SU-DHL-6 (cell line): ENCODE measurements around the gene ZNF423.

Source experiments
- H2AFZ ChIP-seq: fragments of 200-600 bp; sonication (generic); 2 replicates; pipeline ENCODE4 v1.6.1; 2014; ENCODE audit warnings: low read depth, mild to moderate bottlenecking, moderate library complexity, mixed read lengths, antibody characterized with exemption, low read length; ENCODE audit not compliant: severe bottlenecking
- H3F3A ChIP-seq: fragments of 200-600 bp; shearing (Covaris generic); 2 replicates; pipeline ENCODE4 v1.6.0; 2016; ENCODE audit warnings: antibody characterized with exemption, mild to moderate bottlenecking; ENCODE audit not compliant: insufficient read depth
- H3K27ac ChIP-seq: fragments of 200-600 bp; sonication (generic); 2 replicates; pipeline ENCODE4 v1.5.1; 2016; ENCODE audit warnings: low read depth, mild to moderate bottlenecking, low read length, moderate library complexity, mixed read lengths
- H3K27me3 ChIP-seq: fragments of 200-600 bp; sonication (generic), shearing (Covaris generic); 2 replicates; pipeline ENCODE4 v1.6.0; 2014; ENCODE audit warnings: mild to moderate bottlenecking, low read length
- H3K36me3 ChIP-seq: fragments of 200-600 bp; sonication (generic); 2 replicates; pipeline ENCODE4 v1.6.1; 2014; ENCODE audit warnings: mild to moderate bottlenecking, low read length, mixed read lengths
- H3K4me2 ChIP-seq: fragments of 300-600, 200-600 bp; shearing (Covaris generic), sonication (generic); 2 replicates; pipeline ENCODE4 v1.6.0; 2014; ENCODE audit warnings: low read length, low read depth, mild to moderate bottlenecking; ENCODE audit not compliant: poor library complexity, severe bottlenecking
- H3K4me3 ChIP-seq: fragments of 200-600 bp; sonication (generic); 2 replicates; pipeline ENCODE4 v1.5.1; 2014; ENCODE audit warnings: antibody characterized with exemption, low read length, mild to moderate bottlenecking, mixed read lengths; ENCODE audit not compliant: insufficient read depth, poor library complexity, severe bottlenecking
- H3K79me2 ChIP-seq: fragments of 200-600 bp; sonication (generic); 2 replicates; pipeline ENCODE4 v1.6.1; 2014; ENCODE audit warnings: mild to moderate bottlenecking, low read length, moderate library complexity; ENCODE audit not compliant: insufficient read depth
- H3K9ac ChIP-seq: fragments of 200-600 bp; sonication (generic); 2 replicates; pipeline ENCODE4 v1.7.0; 2014; ENCODE audit warnings: mild to moderate bottlenecking, low read length
- H3K9me2 ChIP-seq: fragments of 200-600 bp; sonication (generic); replicated peaks from 2 replicates; pipeline ENCODE4 v1.6.1; 2014; ENCODE audit warnings: low read length; ENCODE audit not compliant: insufficient read depth
- H3K9me3 ChIP-seq: fragments of 200-600 bp; sonication (generic); 2 replicates; pipeline ENCODE4 v1.6.1; 2014; ENCODE audit warnings: low read length, mixed read lengths; ENCODE audit not compliant: insufficient read depth
- H4K20me1 ChIP-seq: fragments of 200-600 bp; sonication (generic); 2 replicates; pipeline ENCODE4 v1.6.1; 2014; ENCODE audit warnings: low read depth, mild to moderate bottlenecking, antibody characterized with exemption, low read length, moderate library complexity, mixed read lengths
- EZH2phosphoT487 ChIP-seq: fragments of 200-600 bp; sonication (generic), shearing (Covaris generic); conservative IDR thresholded peaks from 2 replicates; pipeline ENCODE4 v1.6.1; 2018; ENCODE audit warnings: mild to moderate bottlenecking, antibody characterized with exemption, low read length, moderate library complexity, mixed read lengths
- TF ChIP-seq, protein P1 (sequence below): fragments of 200-600 bp; sonication (generic); IDR thresholded peaks from one replicate; pipeline ENCODE4 v1.5.1; 2017; ENCODE audit warnings: antibody characterized with exemption, mild to moderate bottlenecking, low read length, moderate library complexity; ENCODE audit not compliant: insufficient read depth, poor library complexity, severe bottlenecking

The ZNF423 gene

DNA sequence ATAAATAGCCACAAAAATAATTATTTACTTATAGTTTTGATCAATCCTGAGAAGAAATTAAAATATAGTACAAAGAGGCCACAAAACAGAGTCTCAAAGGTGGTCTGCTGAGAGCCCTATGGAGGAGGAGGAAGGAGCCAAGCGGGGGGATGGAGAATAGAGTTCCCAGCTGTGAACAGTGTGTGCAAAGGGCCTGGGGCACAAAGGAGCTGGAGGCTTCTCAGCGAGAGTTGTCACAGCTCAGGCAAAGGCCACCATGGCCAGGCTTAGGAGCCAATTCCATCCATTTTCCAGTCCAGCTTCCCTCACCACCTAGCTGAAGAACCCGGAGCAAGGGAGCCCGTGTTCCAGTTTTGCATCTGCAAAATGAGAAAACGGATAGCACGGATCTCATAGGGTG lies 5.4 kb upstream of the ZNF423 start:
- H3K9me3 ChIP-seq: no peaks in the 10 kb centered on the region
- H3F3A ChIP-seq: no peaks in the 10 kb centered on the region
- no peaks in the 10 kb centered on the region for H3K36me3 ChIP-seq
- H3K27ac ChIP-seq: no peak overlapping the region
- TF ChIP-seq EZH2phosphoT487: no peak
- TF ChIP-seq, protein P1, sequence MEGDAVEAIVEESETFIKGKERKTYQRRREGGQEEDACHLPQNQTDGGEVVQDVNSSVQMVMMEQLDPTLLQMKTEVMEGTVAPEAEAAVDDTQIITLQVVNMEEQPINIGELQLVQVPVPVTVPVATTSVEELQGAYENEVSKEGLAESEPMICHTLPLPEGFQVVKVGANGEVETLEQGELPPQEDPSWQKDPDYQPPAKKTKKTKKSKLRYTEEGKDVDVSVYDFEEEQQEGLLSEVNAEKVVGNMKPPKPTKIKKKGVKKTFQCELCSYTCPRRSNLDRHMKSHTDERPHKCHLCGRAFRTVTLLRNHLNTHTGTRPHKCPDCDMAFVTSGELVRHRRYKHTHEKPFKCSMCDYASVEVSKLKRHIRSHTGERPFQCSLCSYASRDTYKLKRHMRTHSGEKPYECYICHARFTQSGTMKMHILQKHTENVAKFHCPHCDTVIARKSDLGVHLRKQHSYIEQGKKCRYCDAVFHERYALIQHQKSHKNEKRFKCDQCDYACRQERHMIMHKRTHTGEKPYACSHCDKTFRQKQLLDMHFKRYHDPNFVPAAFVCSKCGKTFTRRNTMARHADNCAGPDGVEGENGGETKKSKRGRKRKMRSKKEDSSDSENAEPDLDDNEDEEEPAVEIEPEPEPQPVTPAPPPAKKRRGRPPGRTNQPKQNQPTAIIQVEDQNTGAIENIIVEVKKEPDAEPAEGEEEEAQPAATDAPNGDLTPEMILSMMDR: no peak
- no peak overlapping the region for H2AFZ ChIP-seq
- no peak overlapping the region for H3K4me3 ChIP-seq
- no peaks in the 10 kb centered on the region for H4K20me1 ChIP-seq
- no peaks in the 10 kb centered on the region for H3K9me2 ChIP-seq
- H3K4me2 ChIP-seq: no peak overlapping the region
- H3K79me2 ChIP-seq: no peaks in the 10 kb centered on the region
- no peaks in the 10 kb centered on the region for H3K27me3 ChIP-seq
- no peak overlapping the region for H3K9ac ChIP-seq

DNA sequence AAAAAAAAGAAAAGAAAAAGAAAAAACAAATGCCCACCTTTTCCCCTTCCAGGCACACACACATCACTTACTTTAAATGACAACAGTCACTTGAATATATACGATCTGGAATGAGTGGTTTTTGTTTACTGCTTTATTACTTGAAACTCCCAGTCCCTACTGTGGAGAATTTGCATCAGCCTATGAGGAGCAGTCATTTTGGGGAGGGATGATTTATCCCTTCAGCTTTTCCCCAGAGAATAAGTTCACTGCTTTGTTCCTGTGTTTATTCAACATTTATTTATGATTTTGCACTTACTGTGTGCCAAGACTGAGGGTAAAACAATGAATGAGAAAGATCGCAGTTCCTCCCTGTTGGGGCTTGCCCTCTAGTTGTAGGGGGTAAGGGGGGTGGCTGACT lies 4.7 kb upstream of the ZNF423 start:
- H3K27ac ChIP-seq: no peak overlapping the region
- H2AFZ ChIP-seq: no peak overlapping the region
- H3K36me3 ChIP-seq: no peaks in the 10 kb centered on the region
- H3K79me2 ChIP-seq: no peaks in the 10 kb centered on the region
- no peak overlapping the region for H3K4me2 ChIP-seq
- H3K4me3 ChIP-seq: no peak overlapping the region
- H3K27me3 ChIP-seq: no peaks in the 10 kb centered on the region
- TF ChIP-seq, protein P1: no peak
- no peak for TF ChIP-seq EZH2phosphoT487
- H3K9me2 ChIP-seq: no peaks in the 10 kb centered on the region
- no peaks in the 10 kb centered on the region for H3K9me3 ChIP-seq
- H3K9ac ChIP-seq: no peak overlapping the region
- no peaks in the 10 kb centered on the region for H4K20me1 ChIP-seq
- no peaks in the 10 kb centered on the region for H3F3A ChIP-seq

DNA sequence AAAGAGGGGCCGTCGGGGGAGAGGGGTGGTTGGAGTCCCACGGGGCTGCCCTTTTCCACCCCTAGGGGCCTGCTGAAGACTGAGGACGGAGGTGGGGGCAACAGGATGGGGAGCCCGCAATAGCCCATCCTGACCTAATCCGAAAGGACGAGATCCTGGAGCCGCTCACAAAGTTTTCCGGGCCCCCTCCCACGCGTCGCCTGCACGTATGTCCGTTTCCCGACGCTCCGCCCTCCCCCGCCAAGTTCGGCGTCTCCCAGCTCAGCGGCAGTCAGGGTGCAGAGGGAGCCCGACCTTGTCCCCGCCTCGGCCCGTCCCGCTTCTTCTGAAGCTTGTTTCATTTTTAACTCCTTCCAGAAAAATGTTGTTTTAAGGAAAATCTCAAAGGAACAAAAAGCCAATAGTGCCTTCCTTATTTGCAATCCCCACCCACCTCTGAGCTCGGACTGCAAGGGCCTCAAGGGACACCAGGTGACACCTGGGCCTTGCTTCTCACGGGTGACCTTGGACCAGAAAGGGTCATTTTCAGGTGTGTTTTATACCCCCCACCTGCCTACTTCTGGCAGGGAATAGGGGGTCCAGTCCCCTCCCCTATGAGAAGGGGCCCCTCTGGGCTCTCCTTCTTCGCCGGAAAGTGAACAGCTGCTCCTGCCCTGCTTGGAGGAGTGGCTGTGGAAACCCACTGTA lies 3.4 kb upstream of the ZNF423 start:
- Histone ChIP-seq H3K4me2 (no peak overlapping the region), H4K20me1 (no peaks in the 10 kb centered on the region), H3K9ac (no peak overlapping the region), H3K4me3 (no peak overlapping the region), H3K27ac (no peak overlapping the region), H3K79me2 (no peaks in the 10 kb centered on the region), H3K9me2 (no peaks in the 10 kb centered on the region), H3K27me3 (no peaks in the 10 kb centered on the region), H3K9me3 (no peaks in the 10 kb centered on the region), H2AFZ (no peak overlapping the region), H3K36me3 (no peaks in the 10 kb centered on the region), H3F3A (no peaks in the 10 kb centered on the region)
- TF ChIP-seq, protein P1: no peak
- TF ChIP-seq EZH2phosphoT487: no peak
